OCI-LY7 (cell line): ENCODE data around the gene VEGFB.

Experiments
- CTCF ChIP-seq: fragments of 200-600 bp; sonication (generic); conservative IDR thresholded peaks from 2 replicates; pipeline ENCODE4 v1.5.1; 2014; ENCODE audit warnings: mild to moderate bottlenecking, antibody characterized with exemption, low read length, moderate library complexity, mixed read lengths
- EZH2phosphoT487 ChIP-seq: fragments of 200-600 bp; sonication (generic); IDR thresholded peaks from 2 replicates; pipeline ENCODE4 v1.6.1; 2018; ENCODE audit warnings: low read depth, borderline replicate concordance, mild to moderate bottlenecking, mixed run types, antibody characterized with exemption, low read length, moderate library complexity, mixed read lengths

GRCh38 chr11:64210301-64211020 lies 23.9 kb upstream of the VEGFB start:
- TF ChIP-seq CTCF: no peak
- TF ChIP-seq EZH2phosphoT487: no peak
